Naive thymus-derived CD8-positive, alpha-beta T cell (primary cell): Measurements from ENCODE around the gene DACT2. TPM values are rescaled to one million over a fixed set of nuclear protein-coding genes. Genes with fewer than 3 reads are reported as not detected.

ENCODE experiments used
- ATAC-seq, 2 donors: fragments of 150-1000 bp; cut with Tn5 transposase in 1 of 2; sonication (Bioruptor Pico), chemical (Tn5 transposase) in 1 of 2; 1 replicate in 1 of 2; 2 replicates in 1 of 2; pipeline ENCODE4 v1.10.0; 2021; ENCODE audit warnings: mild to moderate bottlenecking in 2 of 2, moderate library complexity in 2 of 2
- POLR2A ChIA-PET: fragments of 350-600 bp; sonication (Branson Sonifier 250); formaldehyde crosslinking; loops from one replicate; lab custom pipeline; 2021; ENCODE audit warnings: antibody characterized with exemption; lab: Charles Lee
- DNase-seq, 10 donors: peaks; one replicate each; pipeline versions ENCODE4 v3.0.0 to v3.0.0-alpha.2; 2020 to 2022
- H3K27ac Mint-ChIP-seq, 10 donors: one replicate each; pipeline ENCODE4 v1.8.0; 2020 to 2022; ENCODE audit warnings: mild to moderate bottlenecking in 10 of 10, mixed read lengths in 10 of 10, moderate library complexity in 4 of 10, inconsistent platforms in 1 of 10
- H3K27me3 Mint-ChIP-seq, 5 donors: one replicate each; pipeline ENCODE4 v1.8.0; 2021 to 2022; ENCODE audit warnings: mixed read lengths in 5 of 5
- H3K36me3 Mint-ChIP-seq, 3 donors: one replicate each; pipeline ENCODE4 v1.8.0; 2020 to 2022; ENCODE audit warnings: mixed read lengths in 3 of 3, mild to moderate bottlenecking in 2 of 3, inconsistent platforms in 1 of 3
- H3K4me1 Mint-ChIP-seq, 4 donors: one replicate each; pipeline ENCODE4 v1.8.0; 2021 to 2022; ENCODE audit warnings: mixed read lengths in 4 of 4
- H3K4me3 Mint-ChIP-seq, 10 donors: one replicate each; pipeline ENCODE4 v1.8.0; 2020 to 2022; ENCODE audit warnings: mild to moderate bottlenecking in 10 of 10, mixed read lengths in 10 of 10, moderate library complexity in 6 of 10, inconsistent platforms in 1 of 10
- H3K9me3 Mint-ChIP-seq, 9 donors: one replicate each; pipeline ENCODE4 v1.8.0; 2020 to 2022; ENCODE audit warnings: mixed read lengths in 9 of 9, mild to moderate bottlenecking in 3 of 9, inconsistent platforms in 1 of 9, moderate library complexity in 1 of 9
- polyA plus RNA-seq, 3 donors: library from polyadenylated mRNA; unstranded; fragments of 300-500 nt; fragmentation: Illumina TruSeq; gene quantifications; one replicate each; pipeline ENCODE4 v1.2.3, GENCODE V29; 2021
- total RNA-seq, 8 experiments: library from RNA in 2 of 8; stranded (reverse) in 2 of 8; gene quantifications; one replicate each; pipeline ENCODE4 v1.2.3 and lab custom pipeline; 2021 to 2026

DACT2 gene, protein sequence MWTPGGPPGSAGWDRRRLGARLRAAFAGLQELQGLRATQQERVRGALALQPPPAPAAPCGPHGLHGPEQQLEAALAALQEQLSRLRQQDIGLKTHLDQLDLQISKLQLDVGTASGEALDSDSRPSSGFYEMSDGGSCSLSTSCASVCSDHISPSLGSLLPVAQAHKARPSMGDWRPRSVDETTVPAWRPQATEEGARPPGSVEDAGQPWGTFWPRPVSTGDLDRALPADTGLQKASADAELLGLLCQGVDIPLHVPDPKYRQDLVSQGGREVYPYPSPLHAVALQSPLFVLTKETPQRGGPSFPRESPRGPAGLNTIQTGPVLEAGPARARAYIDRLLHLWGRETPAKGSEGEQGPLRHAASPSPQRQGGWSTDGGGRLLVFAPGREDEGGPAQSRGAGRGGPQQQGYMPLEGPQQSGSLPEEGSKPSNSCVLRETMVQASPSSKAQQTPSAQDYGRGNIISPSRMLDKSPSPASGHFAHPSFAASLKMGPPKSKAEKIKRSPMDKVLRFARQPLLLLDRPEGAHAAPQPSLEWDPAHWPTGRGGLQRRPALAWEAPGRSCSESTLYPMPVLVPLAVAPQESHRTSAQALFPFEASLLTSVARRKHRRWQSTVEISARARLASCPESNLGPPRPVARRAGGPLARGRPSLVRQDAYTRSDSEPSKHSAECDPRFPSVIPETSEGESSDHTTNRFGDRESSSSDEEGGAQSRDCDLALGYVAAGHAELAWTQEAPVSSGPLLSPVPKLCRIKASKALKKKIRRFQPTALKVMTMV
- total RNA-seq: not detected
- polyA plus RNA-seq: not detected
- total RNA-seq (lab: John Stamatoyannopoulos, UW): 0 to 0.09 (median 0) reads per million in 6 experiments

DNA sequence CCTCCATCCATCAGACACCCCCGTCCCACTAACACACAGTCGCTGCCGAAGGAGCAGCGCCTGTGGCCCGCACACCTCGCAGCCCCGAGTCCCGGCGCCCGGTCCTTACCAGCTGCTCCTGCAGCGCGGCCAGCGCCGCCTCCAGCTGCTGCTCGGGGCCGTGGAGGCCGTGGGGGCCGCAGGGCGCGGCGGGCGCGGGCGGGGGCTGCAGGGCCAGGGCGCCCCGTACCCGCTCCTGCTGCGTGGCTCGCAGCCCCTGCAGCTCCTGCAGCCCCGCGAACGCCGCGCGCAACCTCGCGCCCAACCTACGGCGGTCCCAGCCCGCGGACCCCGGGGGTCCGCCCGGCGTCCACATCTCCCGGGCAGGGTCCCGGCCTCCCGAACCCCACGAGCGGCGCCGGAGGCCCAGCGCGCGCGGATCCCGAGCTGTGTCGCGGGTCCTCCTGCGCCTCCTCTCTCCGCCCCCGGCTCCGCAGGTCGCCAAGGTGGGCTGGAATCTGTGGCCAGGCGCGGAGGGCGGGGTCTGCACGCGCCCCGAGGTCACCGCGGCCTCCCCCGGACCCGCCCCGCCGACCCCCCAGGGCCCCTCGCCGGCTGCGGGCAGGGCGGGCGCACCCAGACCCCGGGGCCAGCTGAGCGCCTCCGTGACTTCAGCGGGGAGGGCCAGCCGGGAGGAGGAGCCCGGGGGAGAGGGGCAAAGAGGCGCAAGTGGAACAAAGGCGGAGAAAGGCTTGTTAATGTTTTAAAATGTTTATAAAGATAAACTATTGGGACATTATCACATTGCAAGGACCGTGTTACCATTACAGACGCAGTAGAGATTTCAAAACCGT lies at the start of gene DACT2:
TSS of gene DACT2 (minus strand) at position 499 of the 833 bp plus-strand sequence. CDS start at position 355, 144 bp downstream.
- DNase-seq: no peak
- H3K4me1 Mint-ChIP-seq: peaks cover 0 to 4% (median 0%) of the 10 kb centered on the region in 4 donors
- H3K27me3 Mint-ChIP-seq: peaks cover 23 to 48% (median 35%) of the 10 kb centered on the region in 5 donors
- H3K27ac Mint-ChIP-seq: no peak within 1 kb of the TSS
- ATAC-seq: no peak
- peak within 1 kb of the TSS in 1 of 10 donors; percentile 1 for H3K4me3 Mint-ChIP-seq
- POLR2A ChIA-PET: no interaction called here
- H3K9me3 Mint-ChIP-seq: peaks cover 0 to 13% (median 3%) of the 10 kb centered on the region in 9 donors
- peaks cover 0 to 17% (median 0%) of the 10 kb centered on the region in 3 donors for H3K36me3 Mint-ChIP-seq

- ATAC-seq: no peak
- H3K27me3 Mint-ChIP-seq: peaks cover 0 to 8% (median 4%) of the 10 kb centered on the region in 5 donors
Observed at GRCh38 chr6:168368936-168369335, 49.4 kb upstream of the DACT2 start.

DNA sequence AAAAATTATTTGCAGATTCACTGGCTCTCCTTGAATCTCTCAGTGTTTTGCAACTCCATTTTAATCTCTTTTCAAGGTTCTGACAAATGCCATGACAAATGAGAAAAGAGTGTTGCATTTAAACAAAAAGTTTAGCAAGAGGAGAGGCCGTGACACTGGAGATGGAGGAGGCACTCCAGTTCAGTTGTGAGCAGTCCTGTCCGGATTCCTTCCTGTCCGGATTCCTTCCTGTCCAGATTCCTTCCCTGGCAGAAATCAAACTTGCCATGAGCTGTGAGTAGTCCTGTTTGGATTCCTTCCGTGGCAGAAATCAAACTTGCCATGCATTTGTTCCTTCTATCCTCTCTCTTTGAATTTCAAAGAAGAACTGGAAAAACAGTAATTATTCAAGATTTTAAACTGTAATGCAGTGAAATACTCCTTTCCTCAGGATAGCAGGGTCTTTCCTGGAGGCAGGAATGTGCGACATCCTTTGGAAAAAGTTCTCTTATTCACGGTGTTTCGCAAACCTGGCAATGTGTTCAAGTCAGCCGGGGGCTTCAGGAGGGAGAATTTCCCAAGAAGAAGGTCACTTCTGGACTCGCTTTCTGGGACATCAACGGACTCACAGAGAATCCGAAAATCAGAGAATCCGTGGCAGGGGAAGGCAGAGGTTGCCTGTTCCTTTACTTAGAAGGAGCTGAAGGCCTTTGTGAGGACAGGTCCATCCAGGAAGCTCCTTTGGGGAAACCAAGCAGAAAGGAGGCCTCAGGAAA lies 48.7 kb upstream of the DACT2 start:
- no peak for ATAC-seq
- Mint-ChIP-seq H3K4me3 (no peak overlapping the region), H3K36me3 (peaks cover 0 to 2% (median 0%) of the 10 kb centered on the region in 3 donors), H3K9me3 (peaks cover 0 to 2% (median 0%) of the 10 kb centered on the region in 9 donors), H3K27ac (no peak overlapping the region), H3K27me3 (peaks cover under 1 to 15% (median 4%) of the 10 kb centered on the region in 5 donors), H3K4me1 (peaks cover 0 to 5% (median 4%) of the 10 kb centered on the region in 4 donors)
- POLR2A ChIA-PET: no interaction called here
- DNase-seq: no peak

More at GRCh38 chr6:168368936-168369335, 49.4 kb upstream of the DACT2 start:
- peak overlapping the region in 1 of 10 donors; percentile 55 for H3K27ac Mint-ChIP-seq
- no peak overlapping the region for H3K4me3 Mint-ChIP-seq
- peaks cover 0 to 5% (median 4%) of the 10 kb centered on the region in 4 donors for H3K4me1 Mint-ChIP-seq
- H3K9me3 Mint-ChIP-seq: peaks cover 0 to 2% (median 0%) of the 10 kb centered on the region in 9 donors
- POLR2A ChIA-PET: no interaction called here
- DNase-seq: no peak
- H3K36me3 Mint-ChIP-seq: peaks cover 0 to under 1% (median 0%) of the 10 kb centered on the region in 3 donors

- peaks cover 2 to 24% (median 8%) of the 10 kb centered on the region in 5 donors for H3K27me3 Mint-ChIP-seq
- no peak for ATAC-seq
- no peak overlapping the region for H3K4me3 Mint-ChIP-seq
- H3K36me3 Mint-ChIP-seq: peaks cover 0 to 2% (median 0%) of the 10 kb centered on the region in 3 donors
- no peak for DNase-seq
- H3K9me3 Mint-ChIP-seq: peaks cover 0 to 2% (median 0%) of the 10 kb centered on the region in 9 donors
- POLR2A ChIA-PET: no interaction called here
- H3K27ac Mint-ChIP-seq: no peak overlapping the region
- peaks cover 0 to 5% (median 4%) of the 10 kb centered on the region in 4 donors for H3K4me1 Mint-ChIP-seq
Observed at GRCh38 chr6:168367285-168367751, 47.7 kb upstream of the DACT2 start.

DNA sequence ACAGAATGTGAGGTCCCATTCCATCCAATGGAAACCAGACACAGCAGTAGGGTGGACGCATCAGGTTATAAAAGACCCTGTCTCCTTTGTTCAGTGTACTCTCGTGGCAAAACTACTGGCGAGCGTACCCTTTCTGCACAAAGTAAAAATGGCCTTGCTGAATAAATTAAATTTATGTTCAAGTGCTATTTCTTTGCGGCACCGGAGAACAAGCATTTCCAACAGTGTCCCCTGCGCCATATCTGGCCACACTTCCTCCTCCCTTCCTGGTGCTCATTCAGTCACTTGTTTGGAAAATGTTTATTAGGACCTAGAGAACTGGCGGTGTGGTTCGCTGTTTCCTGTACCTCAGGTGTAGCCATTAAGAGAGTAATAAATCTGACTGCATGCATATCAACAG lies 46.9 kb upstream of the DACT2 start:
- POLR2A ChIA-PET: no interaction called here
- ATAC-seq: no peak
- peaks cover 0 to 2% (median 0%) of the 10 kb centered on the region in 3 donors for H3K36me3 Mint-ChIP-seq
- H3K27me3 Mint-ChIP-seq: peaks cover 4 to 28% (median 10%) of the 10 kb centered on the region in 5 donors
- H3K9me3 Mint-ChIP-seq: peaks cover 0 to 4% (median under 1%) of the 10 kb centered on the region in 9 donors
- peaks cover 0 to 5% (median 4%) of the 10 kb centered on the region in 4 donors for H3K4me1 Mint-ChIP-seq
- no peak overlapping the region for H3K4me3 Mint-ChIP-seq
- H3K27ac Mint-ChIP-seq: no peak overlapping the region
- DNase-seq: no peak

- peaks cover 0 to 10% (median 4%) of the 10 kb centered on the region in 9 donors for H3K9me3 Mint-ChIP-seq
- POLR2A ChIA-PET: no interaction called here
- peaks cover 0 to 5% (median 4%) of the 10 kb centered on the region in 4 donors for H3K4me1 Mint-ChIP-seq
- no peak overlapping the region for H3K27ac Mint-ChIP-seq
- no peak for DNase-seq
- no peak for ATAC-seq
- H3K4me3 Mint-ChIP-seq: no peak overlapping the region
- peaks cover 7 to 32% (median 10%) of the 10 kb centered on the region in 5 donors for H3K27me3 Mint-ChIP-seq
- peaks cover 0 to 2% (median 0%) of the 10 kb centered on the region in 3 donors for H3K36me3 Mint-ChIP-seq
Observed at GRCh38 chr6:168365422-168366165, 46.0 kb upstream of the DACT2 start.

- DNase-seq: no peak
- ATAC-seq: no peak
- H3K27me3 Mint-ChIP-seq: peaks cover 7 to 35% (median 10%) of the 10 kb centered on the region in 5 donors
- H3K4me3 Mint-ChIP-seq: no peak overlapping the region
- peaks cover 0 to 3% (median 1%) of the 10 kb centered on the region in 4 donors for H3K4me1 Mint-ChIP-seq
- no peak overlapping the region for H3K27ac Mint-ChIP-seq
- H3K9me3 Mint-ChIP-seq: peaks cover 0 to 13% (median 5%) of the 10 kb centered on the region in 9 donors
- H3K36me3 Mint-ChIP-seq: peaks cover 0 to 2% (median 2%) of the 10 kb centered on the region in 3 donors
- POLR2A ChIA-PET: interaction anchor here (0.6 kb wide), 1 partner anchor 533 kb away, joined by 4 read pairs; no protein-coding TSS in a partner anchor
Observed at GRCh38 chr6:168364793-168365421, 45.3 kb upstream of the DACT2 start.

DNA sequence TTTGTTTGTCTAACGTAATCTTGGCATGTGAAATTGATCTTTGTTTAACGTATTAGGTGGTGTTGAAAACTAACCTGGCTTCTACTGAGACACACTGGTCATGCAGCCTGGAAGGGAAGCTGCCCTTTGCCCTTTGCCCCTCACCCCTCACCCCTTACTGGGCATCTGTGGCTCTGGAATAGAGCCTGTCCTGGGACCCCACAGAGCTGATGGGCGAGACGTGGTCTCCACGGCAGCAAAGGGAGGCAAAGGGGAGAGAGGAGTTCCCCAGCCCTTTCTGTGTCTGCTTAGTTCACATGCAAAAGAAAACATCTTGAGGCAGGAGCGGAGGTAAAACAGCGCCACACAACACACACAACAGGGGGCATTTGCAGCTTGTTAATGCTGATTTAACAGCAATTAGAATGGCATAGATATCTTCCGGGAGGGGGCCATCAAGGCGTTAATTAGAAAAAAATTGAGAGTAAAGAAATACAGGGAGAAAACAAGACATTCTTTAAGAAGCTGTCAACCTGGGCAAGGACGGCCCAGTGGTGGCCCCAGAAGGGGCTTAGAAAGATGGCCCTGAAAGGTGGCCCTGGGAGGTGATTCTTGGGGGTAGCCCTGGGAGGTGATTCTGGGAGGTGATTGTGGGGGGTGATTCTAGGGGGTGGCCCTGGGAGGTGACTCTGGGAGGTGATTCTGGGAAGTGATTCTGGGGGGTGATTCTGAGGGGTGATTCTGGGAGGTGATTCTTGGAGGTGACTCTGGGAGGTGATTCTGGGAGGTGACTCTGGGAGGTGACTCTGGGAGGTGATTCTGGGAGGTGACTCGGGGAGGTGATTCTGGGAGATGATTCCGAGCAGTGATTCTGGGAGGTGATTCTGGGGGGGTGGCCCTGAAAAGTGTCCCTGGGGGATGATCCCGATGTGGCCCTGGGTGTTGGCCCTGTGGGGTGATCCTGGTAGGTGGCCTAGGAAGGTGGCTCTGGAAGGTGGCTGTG lies 44.5 kb upstream of the DACT2 start:
- H3K9me3 Mint-ChIP-seq: peaks cover 0 to 15% (median 5%) of the 10 kb centered on the region in 9 donors
- no peak for DNase-seq
- H3K27me3 Mint-ChIP-seq: peaks cover 7 to 43% (median 14%) of the 10 kb centered on the region in 5 donors
- H3K27ac Mint-ChIP-seq: peak overlapping the region in 2 of 10 donors; percentile 34 to 38
- peaks cover 0 to 9% (median 2%) of the 10 kb centered on the region in 3 donors for H3K36me3 Mint-ChIP-seq
- ATAC-seq: no peak
- H3K4me1 Mint-ChIP-seq: no peaks in the 10 kb centered on the region
- H3K4me3 Mint-ChIP-seq: no peak overlapping the region
- POLR2A ChIA-PET: interaction anchor here (0.6 kb wide), 1 partner anchor 534 kb away, joined by 4 read pairs; no protein-coding TSS in a partner anchor

DNA sequence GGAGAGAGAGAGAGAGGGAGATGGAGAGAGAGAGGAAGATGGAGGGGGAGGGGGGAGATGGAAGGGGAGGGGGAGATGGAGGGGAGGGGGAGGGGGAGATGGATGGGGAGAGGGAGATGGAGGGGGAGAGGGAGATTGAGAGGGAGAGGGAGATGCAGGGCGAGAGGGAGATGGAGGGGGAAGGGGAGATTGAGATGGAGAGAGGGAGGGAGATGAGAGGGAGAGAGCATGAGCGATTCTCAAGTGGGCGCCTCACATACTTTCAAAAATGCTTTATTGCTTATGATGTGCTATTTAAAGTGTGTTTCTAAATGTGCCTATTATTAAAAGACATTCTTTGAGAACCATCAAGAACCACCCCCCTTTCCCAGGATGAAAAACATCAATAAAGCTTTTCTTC lies 43.7 kb upstream of the DACT2 start:
- H3K27me3 Mint-ChIP-seq: peaks cover 8 to 45% (median 11%) of the 10 kb centered on the region in 5 donors
- H3K9me3 Mint-ChIP-seq: peaks cover 0 to 15% (median 5%) of the 10 kb centered on the region in 9 donors
- POLR2A ChIA-PET: no interaction called here
- DNase-seq (no peak), ATAC-seq (no peak)
- H3K4me3 Mint-ChIP-seq: no peak overlapping the region
- peaks cover 0 to 9% (median 2%) of the 10 kb centered on the region in 3 donors for H3K36me3 Mint-ChIP-seq
- no peak overlapping the region for H3K27ac Mint-ChIP-seq
- no peaks in the 10 kb centered on the region for H3K4me1 Mint-ChIP-seq
